CD4-positive, alpha-beta T cell treated with Interleukin-15 for 1 hour (primary cell): Measurements from ENCODE around the gene PADI1.
"Not testable (repeated sequence)": the region's sequence is repeated elsewhere in the genome, so short reads cannot be mapped to it uniquely, and the experiment has no call there.

Experiments used
- DNase-seq: peaks from one replicate; pipeline ENCODE4 v3.0.0-alpha.2; 2020

Gene PADI1

GRCh38 chr1:17218939-17219338 lies 14.0 kb downstream of the PADI1 start:
- DNase-seq: no peak

DNA sequence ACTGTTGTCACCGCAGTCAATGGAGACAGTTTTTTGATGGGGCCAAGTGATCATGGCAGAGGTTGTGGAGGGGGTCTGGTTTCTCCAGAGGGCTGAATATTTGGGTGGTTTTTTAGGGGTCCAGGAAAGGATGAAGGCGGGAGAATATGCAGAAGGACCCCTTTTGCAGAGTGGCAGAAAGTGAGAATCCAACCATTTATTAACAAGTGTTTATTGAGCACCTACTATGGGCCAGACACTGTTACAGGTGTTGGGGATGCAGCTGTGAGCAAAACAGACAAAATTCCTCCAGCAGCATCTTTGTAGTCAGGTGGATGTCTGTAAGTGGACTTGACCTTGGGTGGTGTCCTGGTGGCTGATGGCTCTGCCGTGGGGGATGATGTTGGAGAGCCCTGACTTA lies 15.4 kb downstream of the PADI1 start:
- no peak for DNase-seq

DNA sequence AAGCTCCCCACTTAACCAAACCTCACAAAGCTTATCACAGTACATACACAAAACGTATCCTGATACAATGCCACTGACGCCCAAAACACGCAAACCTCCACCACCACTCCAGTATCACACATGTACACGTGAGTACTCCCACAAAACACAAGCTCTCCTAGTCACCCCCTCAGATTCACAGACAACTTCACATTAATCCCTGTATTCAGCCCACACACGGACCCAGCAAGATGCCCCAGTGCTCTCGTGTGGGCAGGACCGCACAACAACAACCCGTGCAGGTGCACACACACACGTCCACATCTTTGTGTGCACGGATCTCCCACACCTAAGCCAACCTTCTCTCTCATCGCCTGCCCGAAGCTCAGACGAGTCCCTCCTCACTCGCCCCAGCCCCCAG lies 17.6 kb downstream of the PADI1 start:
- DNase-seq: no peak

DNA sequence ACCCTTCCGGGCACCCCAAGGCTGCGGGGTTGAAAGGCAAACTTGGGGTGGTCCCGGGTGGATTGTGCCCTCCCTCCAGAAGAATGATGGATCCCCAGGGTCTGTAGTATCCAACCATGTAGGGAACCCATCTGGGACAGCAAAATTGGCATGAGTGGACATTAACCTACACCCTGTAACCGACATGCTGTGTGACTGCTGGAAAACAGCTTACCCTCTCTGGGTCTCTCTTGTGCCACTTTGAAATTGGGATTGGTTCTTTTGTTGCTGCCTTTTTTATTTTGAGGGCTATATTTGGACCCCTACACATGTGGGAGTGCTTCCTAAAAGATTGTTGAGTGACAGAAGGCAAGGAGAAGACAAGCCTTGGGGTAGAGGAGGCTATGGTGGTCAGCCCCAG lies 19.5 kb downstream of the PADI1 start:
- no peak for DNase-seq

- DNase-seq: no peak
These were observed 20.2 kb downstream of the PADI1 start for GRCh38 chr1:17225140-17225539.

- no peak for DNase-seq
These were observed 22.5 kb downstream of the PADI1 start for GRCh38 chr1:17227358-17227915.

- DNase-seq: no peak
These were observed 23.7 kb downstream of the PADI1 start for GRCh38 chr1:17228619-17229018.

DNA sequence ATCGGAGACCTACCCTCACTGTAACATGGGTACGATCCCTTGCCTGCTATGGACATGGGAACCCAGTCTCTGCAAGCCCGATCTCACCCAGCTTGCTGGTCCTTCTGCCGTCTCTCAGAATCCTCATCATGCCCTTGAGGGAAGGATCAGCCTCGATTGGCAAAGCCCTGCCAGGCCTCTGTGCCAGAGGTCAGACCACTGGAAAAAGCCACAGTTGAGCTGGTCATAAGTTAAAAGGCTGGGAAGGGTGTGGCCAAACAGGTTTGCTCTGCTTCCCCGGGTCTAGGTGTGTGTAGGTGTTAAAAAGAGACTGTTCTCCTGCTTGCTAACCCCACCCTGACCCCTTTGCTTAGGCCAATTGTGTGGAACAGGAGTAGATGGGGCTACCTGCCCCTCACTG lies 24.5 kb downstream of the PADI1 start:
- no peak for DNase-seq

DNA sequence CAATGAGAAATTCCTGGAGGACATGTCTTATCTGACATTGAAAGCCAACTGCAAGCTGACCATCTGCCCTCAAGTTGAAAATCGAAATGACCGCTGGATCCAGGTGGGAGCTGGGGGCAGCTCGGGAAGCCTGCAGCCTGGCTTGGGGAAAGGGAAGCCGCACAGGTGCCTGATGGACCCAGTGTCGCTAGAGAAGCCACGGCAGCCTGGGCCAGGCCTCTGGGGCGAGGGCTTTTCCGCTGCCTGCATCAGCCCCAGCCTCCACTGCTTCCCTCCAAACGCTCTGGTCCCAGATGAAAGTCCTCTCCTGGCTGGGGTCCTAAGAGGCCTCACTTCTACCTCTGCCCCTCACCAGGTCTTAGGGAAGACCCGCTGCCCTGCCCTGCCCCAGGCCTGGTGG lies 25.2 kb downstream of the PADI1 start:
- DNase-seq: no peak

DNA sequence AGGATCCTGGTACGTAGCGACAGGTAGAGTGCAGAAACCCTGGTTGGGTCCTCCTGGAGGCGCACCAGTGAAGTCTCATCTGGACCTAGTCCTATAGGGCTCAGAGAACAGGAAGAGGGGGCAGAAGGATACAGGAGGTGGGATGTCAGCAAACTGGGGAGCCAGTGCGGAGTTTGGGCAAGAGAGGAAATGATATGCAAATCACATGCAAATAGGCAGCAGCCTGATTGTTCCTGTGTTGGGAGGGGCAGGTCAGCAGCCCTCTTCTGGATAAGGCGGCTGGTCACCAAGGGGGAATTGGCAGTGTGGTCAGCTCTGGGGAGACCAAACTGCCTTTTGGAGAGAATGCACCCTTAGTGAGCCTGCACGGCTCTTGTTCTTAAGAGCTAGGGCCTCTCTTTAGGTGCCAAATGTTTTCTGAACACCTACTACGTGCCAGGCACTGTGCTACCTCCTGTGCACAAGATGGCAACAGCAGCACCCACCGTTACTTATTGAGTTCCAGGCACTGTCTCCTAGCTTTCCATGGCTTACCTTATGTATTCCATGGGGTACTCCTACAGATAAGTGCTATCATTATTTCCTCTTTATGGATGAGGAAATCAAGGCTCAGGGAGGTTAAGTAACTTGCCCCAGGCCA lies 25.9 kb downstream of the PADI1 start:
- no peak for DNase-seq

DNA sequence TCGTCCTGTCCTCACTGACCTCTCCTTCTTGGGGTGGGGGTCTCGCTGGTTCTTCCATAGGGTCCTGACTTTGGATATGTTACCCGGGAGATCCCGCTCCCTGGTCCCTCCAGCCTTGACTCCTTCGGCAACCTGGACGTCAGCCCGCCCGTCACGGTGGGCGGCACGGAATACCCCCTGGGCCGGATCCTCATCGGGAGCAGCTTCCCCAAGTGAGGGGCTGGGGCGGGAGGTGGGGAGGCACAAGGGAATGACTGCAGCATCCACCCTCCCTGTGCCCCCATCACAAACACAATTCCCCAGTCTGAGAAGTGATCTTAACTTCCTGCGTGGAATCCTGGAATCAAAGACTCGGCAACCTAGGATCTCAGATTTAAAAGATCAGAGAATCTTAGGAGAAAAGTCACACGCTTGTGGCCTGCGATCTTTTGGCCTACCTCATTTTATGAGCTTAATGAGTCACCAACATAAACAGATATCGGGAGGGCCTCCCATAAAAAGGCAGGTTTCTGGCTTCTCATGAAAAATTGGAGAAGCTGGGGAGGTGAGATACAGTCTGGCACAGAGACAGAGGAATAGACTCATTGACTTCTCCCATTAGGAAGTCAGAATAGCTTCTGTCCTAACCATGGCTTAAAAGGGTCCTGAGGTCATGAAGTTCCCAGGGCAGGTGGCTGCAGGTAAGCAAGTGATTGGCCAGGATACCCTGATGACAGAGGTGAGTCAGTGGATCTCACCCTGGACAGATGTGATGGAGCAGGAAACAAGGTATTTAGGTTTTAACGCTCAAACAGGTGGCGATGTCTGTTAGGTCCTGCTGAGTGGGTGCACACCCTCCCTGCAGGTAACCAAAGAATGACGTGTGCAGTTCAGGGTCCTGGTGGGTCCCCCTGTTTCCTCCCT lies 28.1 kb downstream of the PADI1 start:
- DNase-seq: no peak

- peak; percentile 46 for DNase-seq
These were observed 28.9 kb downstream of the PADI1 start for GRCh38 chr1:17233675-17234320.

- DNase-seq: no peak
These were observed 29.5 kb downstream of the PADI1 start for GRCh38 chr1:17234405-17234804.

- DNase-seq: no peak
These were observed 30.4 kb downstream of the PADI1 start for GRCh38 chr1:17235135-17235885.

DNA sequence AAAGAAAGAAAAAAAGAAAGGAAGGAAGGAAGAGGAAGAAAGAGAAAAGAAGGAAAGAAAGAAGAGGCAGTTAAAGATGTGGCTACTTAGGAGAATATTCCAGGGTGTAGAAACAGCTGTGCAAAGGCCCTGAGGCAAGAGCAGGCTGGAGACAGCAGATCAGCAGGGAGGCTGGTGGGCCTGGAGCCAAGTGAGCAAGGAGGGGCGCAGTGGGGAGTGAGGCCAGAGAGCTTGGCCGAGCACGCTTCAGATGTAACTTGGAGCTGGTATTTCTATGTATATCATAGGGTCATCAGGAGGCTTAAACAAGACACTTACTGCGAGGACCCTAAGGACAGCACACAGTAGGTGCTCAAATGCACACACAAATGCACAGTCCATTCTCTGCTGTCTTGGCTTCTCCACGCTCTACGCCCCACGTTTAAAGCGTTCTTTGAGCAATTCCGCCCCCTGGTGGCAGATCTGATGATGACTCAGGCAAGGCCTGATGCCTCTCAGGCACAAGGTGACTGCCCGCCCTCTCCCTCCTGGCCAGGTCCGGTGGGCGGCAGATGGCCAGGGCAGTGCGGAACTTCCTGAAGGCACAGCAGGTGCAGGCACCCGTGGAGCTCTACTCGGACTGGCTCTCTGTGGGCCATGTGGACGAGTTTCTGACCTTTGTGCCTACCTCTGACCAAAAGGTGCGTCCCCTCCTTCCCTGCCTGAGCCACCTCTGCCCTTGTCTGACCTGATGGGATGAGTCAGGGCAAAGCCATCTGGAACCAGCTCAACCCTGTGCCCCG lies 32.0 kb downstream of the PADI1 start:
- peak; percentile 78 for DNase-seq

DNA sequence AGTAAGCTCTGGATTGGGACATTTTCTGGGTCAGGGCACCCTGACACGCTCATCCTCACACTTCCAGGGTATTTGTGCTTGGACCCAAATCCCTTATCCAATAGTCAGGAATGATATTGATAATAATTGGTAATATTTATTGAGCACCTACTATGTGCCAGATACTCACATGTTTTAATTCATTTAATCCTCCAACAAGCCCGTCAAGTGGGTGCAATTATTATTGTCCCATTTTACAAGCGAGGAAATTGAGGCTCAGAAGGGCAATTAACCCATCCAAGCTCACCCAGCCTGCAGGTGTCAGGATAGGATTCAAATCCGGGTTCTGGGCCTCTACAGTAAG lies 32.6 kb downstream of the PADI1 start:
- no peak for DNase-seq

- peak; percentile 46 for DNase-seq
These were observed 34.5 kb downstream of the PADI1 start for GRCh38 chr1:17239420-17239819.

- not testable (repeated sequence) for DNase-seq
These were observed 36.3 kb downstream of the PADI1 start for GRCh38 chr1:17241011-17241779.

- not testable (repeated sequence) for DNase-seq
These were observed 36.8 kb downstream of the PADI1 start for GRCh38 chr1:17241780-17242074.

DNA sequence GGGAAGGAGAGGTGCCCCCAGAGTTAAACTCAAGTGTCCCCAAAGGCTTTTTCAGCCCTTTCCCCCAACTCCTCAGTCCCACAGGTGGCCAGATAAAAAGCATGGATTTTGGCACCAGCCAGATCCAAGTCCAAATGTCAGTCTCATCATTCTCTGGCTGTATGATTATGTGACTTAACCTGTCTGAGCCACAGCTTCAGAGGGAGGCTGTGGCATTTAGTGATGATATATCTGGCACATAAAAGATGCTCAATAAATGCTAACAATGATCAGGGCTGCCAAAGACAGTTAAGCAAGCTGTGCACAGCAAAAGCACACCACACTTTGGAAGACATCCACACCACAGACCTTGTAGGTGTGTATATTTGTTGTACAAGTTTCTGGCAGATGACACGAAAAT lies 38.3 kb downstream of the PADI1 start:
- DNase-seq: no peak
